Activated T-cell treated with anti-CD3 and anti-CD28 coated beads for 24 hours (primary cell): ENCODE measurements around the gene TAF15.

Source experiments
- DNase-seq: peaks from one replicate; pipeline ENCODE4 v3.0.0-alpha.2; 2020; ENCODE audit warnings: low read depth

The TAF15 gene

GRCh38 chr17:35788477-35789368, 20.6 kb upstream of the TAF15 start:
- DNase-seq = no peak

- no peak for DNase-seq
These were observed 18.4 kb upstream of the TAF15 start for GRCh38 chr17:35790841-35791240.

DNA sequence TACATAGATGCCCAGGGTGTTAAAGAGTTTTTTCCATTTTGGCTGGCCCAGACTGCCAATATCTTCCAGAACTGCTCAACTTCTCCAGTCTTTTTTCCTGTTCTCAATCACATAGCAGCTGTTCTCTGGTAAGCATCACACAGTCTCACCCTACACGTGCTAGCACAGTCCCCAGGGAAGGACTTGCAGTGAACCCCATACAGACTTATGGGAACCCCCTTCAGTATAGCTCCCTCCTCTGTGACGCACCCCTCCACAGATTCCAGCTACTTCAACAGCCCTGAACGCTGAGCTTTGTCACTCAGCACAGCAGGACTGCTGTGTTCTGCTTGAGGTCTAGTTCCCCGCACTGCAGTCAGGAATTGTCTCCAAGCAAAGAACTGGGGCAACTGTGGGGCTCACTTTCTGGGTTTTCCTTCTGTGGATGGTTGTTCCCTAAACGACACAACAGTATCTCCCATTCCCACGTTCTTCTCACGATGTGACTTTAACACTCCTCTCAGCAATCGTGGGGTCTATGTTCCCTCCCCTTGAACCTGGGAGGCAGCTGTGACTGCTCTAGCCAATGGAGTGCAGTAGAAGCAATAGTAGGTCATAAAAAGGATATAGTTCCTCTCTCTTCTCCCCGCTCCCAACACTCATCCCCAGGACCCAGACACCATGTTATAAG, 17.5 kb upstream of the TAF15 start:
- no peak for DNase-seq

DNA sequence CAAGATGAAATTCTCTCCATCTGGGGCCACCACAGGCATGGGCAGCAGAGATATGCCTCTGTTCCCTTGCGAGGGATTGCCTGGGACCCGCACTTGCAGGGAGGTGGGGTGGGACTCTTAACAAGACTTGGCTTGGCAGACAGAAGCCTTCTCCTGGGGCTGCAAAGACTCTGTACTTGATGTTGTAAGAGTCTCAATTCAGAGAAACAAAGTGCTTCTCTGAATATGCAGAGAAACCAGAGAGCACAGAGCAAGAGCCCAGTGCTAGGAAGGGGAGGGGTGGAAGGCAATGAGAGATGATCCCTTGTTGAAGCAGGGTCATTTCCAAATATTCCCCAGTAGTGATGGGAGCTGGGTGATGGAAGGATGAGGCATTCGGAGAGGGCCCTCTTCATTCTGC, 16.0 kb upstream of the TAF15 start:
- no peak for DNase-seq

- no peak for DNase-seq
These were observed 14.0 kb upstream of the TAF15 start, which contains the start of gene MMP28 for GRCh38 chr17:35795007-35795870. MMP28 (minus strand) TSS chr17:35795641; CDS start chr17:35795377, 264 bp downstream.

DNA sequence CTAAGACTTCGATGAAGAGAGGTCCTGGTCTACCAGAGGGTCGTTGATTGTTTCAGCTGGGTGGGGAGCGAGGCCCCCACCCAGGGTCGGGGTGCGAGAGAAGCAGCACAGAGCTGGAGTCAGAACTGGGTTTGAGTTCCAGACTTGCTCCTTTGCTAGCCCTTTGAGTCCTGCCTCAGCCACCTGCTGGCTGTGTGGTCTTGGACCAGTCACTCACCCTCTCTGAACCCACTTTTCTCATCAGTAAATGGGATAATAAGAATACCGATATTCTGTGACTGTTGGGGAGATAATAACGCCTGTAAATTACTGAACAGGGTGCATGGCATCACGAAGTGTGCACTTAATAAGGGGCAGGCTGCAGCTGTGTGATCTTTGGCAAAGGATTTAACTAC, 13.4 kb upstream of the TAF15 start:
- DNase-seq = no peak

GRCh38 chr17:35796942-35797341, 12.3 kb upstream of the TAF15 start:
- no peak for DNase-seq

GRCh38 chr17:35797370-35797769, 11.9 kb upstream of the TAF15 start:
- DNase-seq = no peak

DNA sequence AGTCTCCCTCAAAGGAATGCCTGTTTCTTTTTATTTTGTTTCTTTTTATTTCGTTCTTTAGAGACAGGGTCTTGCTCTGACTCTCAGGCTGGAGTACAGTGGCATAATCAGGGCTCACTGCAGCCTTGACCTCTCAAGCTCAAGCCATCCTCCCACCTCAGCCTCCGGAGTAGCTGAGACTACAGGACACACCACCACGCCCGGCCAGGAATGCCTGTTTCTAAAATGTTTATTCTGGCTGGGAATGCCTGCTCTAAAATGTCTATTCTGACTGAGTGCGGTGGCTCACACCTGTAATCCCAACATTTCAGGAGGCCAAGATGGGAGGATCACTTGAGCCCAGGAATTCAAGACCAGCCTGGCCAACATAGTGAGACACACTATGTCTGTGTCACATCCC, 11.4 kb upstream of the TAF15 start:
- no peak for DNase-seq

- no peak for DNase-seq
These were observed 9.3 kb upstream of the TAF15 start for GRCh38 chr17:35799942-35800341.

GRCh38 chr17:35801583-35802224, 7.6 kb upstream of the TAF15 start:
- DNase-seq = no peak

DNA sequence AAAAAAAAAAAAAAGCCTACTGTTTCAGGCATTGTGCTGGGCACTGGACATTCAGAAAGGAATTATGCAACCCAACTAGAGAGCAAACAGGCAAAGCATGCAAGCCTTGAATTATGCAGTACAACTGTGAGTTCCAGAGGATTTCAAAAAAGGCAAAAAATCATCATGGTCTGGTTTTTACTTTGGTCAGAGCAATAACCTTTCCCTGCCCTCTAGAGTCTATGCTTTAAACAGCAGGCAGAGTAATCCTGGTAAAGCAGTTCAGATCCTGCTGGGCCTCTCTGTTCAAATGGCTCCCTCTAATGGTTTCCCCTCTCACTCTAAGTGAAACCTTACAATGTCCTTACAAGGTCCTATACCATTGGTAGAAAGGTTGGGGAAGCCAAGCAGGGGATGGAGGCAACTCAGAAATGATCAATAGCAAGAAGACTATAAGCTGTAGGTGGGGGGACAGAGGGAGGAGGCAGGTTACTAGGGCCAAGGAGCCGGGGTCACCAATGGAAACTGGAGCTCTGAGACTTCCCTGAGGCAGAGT, 4.6 kb upstream of the TAF15 start:
- no peak for DNase-seq

DNA sequence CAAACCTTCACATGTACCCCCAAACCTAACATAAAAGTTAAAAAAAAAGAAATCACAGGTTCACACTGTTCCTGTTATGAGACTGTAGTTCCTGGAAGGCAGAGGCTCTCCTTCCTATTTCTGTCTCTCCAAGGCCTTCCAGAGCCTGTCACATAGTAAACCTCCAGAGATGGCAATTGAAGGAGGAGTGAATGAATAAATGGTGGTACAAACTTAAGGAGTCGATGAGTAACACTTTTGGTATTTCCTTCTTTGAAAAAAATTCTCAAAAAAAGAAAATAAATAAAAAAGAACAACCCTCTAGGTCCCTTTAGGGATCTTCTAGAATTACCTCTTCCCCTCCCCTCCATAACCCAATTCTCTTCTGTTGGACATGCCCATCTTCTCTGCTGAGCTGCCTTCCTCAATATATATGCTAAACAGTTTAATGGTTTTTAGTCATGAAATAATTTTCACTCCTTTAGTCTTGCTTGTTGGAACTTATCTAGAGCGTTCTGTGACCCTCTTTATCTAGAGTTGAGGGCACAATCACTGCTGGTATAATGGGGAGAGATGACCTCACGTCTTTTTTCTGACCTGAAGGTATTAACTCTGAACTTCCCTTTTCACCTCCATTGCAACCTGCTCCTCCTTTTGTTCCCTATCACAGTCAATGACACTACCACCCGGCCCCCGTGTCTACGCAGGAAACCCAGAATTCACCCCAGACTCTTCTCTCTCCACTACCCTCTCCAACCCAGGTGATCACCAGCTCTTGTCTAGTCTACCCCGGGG, 1.7 kb upstream of the TAF15 start:
- no peak for DNase-seq

- no peak for DNase-seq
These were observed 883 bp upstream of the TAF15 start for GRCh38 chr17:35808240-35808961.

GRCh38 chr17:35809855-35810461, 674 bp downstream of the TAF15 start:
- no peak for DNase-seq

DNA sequence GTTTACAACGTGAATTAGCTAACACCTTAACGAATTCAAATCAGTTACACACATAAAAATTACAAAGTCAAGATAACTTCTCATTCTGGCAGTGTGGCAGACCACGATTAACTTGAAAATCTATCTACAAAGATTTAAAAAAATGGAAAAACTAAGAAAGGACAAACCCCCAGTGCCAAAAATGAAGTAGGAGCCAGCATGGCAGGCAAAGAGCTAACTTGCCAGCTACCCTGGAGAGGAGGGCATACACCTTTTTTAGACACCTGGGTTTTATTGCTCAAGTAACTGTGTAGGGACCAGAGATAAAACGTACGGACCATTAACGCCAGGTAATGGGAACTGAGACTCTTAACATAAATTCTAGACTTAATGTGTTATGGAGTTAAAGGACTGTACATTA, 2.5 kb downstream of the TAF15 start:
- DNase-seq = no peak

GRCh38 chr17:35812456-35812855, 3.2 kb downstream of the TAF15 start:
- DNase-seq = no peak

DNA sequence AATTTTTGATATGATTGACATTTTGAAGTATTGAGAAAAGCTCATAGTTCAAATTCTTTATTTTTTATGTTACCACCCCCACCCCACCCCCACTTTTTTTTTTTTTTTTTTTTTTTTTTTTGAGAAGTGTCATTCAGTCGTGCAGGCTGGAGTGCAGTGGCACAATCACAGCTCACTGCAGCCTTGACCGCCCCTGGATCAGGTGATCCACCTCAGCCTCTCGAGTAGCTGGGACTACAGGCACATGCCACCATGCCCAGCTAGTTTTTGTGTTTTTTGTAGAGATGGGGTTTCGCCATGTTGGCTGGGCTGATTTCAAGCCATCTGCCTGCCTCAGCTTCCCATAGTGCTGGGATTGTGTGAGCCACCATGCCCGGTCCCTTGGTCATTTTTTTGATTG, 7.4 kb downstream of the TAF15 start:
- DNase-seq = no peak

DNA sequence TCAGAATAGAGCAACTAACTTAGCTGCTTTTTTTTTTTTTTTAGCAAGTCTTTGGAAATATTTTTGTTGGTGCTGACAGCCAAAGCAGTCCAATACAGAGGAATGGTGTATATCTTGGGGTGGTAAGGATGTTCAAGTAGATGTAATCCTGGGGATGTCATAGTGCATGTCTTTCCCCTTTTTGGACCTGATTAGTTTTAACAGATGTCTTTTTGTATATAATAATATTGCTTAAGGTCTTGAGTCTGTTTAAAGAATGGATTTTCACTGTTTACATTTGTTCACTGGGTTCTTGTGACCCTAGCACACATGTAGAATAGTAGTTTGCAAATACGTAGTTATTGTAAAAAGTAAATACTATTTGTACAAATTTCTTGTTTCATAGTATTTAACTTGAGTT, 7.9 kb downstream of the TAF15 start:
- no peak for DNase-seq

DNA sequence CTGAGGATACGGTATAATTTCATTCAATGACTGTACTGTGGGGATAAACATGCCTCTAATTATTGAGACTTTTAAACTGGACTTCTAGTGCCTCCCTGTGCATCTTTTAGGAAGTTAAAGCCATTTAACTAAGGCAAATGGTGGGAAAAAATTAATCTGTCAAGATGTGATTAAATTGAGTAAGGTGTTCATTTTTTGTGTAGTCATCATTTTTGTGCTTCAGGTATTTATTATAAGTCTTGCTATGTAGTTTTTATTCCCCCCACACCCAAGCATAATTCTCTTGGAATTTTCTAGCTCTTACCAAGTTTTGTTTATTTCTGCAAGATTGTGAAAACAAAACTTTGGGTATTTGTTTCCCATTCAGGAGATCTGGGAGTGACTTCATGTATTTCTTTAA, 10.2 kb downstream of the TAF15 start:
- DNase-seq = no peak
